Activated naive CD4-positive, alpha-beta T cell (primary cell): ENCODE data around the gene STRIP2.
"Not testable (repeated sequence)": the region's sequence is repeated elsewhere in the genome, so short reads cannot be mapped to it uniquely, and the experiment has no call there.

Experiments used
- DNase-seq, 4 experiments: peaks; one replicate each; lab custom pipeline; 2025; lab: John Stamatoyannopoulos, UW

The STRIP2 gene

GRCh38 chr7:129453510-129454248 lies 19.4 kb downstream of the STRIP2 start:
- DNase-seq: no peak

- no peak for DNase-seq
These were observed 20.0 kb downstream of the STRIP2 start for GRCh38 chr7:129454249-129454551.

GRCh38 chr7:129456421-129456820 lies 22.2 kb downstream of the STRIP2 start:
- no peak for DNase-seq

GRCh38 chr7:129457101-129457500 lies 22.9 kb downstream of the STRIP2 start:
- DNase-seq: no peak

- DNase-seq: no peak
These were observed 23.9 kb downstream of the STRIP2 start for GRCh38 chr7:129458171-129458570.

- no peak for DNase-seq
These were observed 27.6 kb downstream of the STRIP2 start for GRCh38 chr7:129461809-129462208.

- DNase-seq: no peak
These were observed 28.2 kb downstream of the STRIP2 start for GRCh38 chr7:129462420-129462819.

GRCh38 chr7:129464194-129464593 lies 30.0 kb downstream of the STRIP2 start:
- DNase-seq: no peak

- DNase-seq: no peak
These were observed 30.8 kb downstream of the STRIP2 start for GRCh38 chr7:129465080-129465479.

- DNase-seq: no peak
These were observed 32.6 kb downstream of the STRIP2 start for GRCh38 chr7:129466796-129467195.

GRCh38 chr7:129468087-129468486 lies 33.9 kb downstream of the STRIP2 start:
- no peak for DNase-seq

GRCh38 chr7:129468547-129468946 lies 34.3 kb downstream of the STRIP2 start:
- DNase-seq: no peak

GRCh38 chr7:129469930-129470329 lies 35.7 kb downstream of the STRIP2 start:
- no peak for DNase-seq

- no peak for DNase-seq
These were observed 36.2 kb downstream of the STRIP2 start for GRCh38 chr7:129470411-129470810.

- no peak for DNase-seq
These were observed 37.2 kb downstream of the STRIP2 start for GRCh38 chr7:129471402-129471827.

GRCh38 chr7:129475931-129476330 lies 41.7 kb downstream of the STRIP2 start:
- not testable (repeated sequence) for DNase-seq

- not testable (repeated sequence) for DNase-seq
These were observed 42.2 kb downstream of the STRIP2 start for GRCh38 chr7:129476398-129476797.

- DNase-seq: no peak
These were observed 45.6 kb downstream of the STRIP2 start for GRCh38 chr7:129479831-129480230.

GRCh38 chr7:129480674-129481363 lies 46.6 kb downstream of the STRIP2 start:
- no peak for DNase-seq

- DNase-seq: not testable (repeated sequence)
These were observed 47.1 kb downstream of the STRIP2 start for GRCh38 chr7:129481376-129481775.

GRCh38 chr7:129482781-129483180 lies 48.5 kb downstream of the STRIP2 start:
- no peak for DNase-seq

GRCh38 chr7:129489491-129489890 lies 55.3 kb downstream of the STRIP2 start:
- no peak for DNase-seq

GRCh38 chr7:129492391-129492790 lies 58.2 kb downstream of the STRIP2 start:
- no peak for DNase-seq

- no peak for DNase-seq
These were observed 59.3 kb downstream of the STRIP2 start for GRCh38 chr7:129493555-129493954.
